PFSK-1 (cell line): ENCODE data around the gene CA14.

Source experiments
- POLR2AphosphoS5 ChIP-seq: IDR thresholded peaks from 2 replicates; pipeline ENCODE4 v1.6.1; 2012; ENCODE audit warnings: low read depth, mild to moderate bottlenecking, control low read depth, low read length, moderate library complexity
- TAF1 ChIP-seq: IDR thresholded peaks from 2 replicates; pipeline ENCODE4 v1.6.1; 2012; ENCODE audit warnings: low read length, control low read depth, borderline replicate concordance; ENCODE audit not compliant: insufficient read depth
- TF ChIP-seq, protein P1 (sequence below), 2 experiments: IDR thresholded peaks; 2 replicates each; pipeline versions ENCODE4 v1.6.1 to v1.8.0; 2011 to 2012; ENCODE audit warnings: low read depth in 2 of 2, low read length in 2 of 2, control low read depth in 1 of 2, inconsistent platforms in 1 of 2, mild to moderate bottlenecking in 1 of 2, moderate library complexity in 1 of 2; ENCODE audit not compliant: insufficient read depth in 1 of 2

GRCh38 chr1:150249936-150250335 lies 7.6 kb upstream of the CA14 start:
- TF ChIP-seq, protein P1, sequence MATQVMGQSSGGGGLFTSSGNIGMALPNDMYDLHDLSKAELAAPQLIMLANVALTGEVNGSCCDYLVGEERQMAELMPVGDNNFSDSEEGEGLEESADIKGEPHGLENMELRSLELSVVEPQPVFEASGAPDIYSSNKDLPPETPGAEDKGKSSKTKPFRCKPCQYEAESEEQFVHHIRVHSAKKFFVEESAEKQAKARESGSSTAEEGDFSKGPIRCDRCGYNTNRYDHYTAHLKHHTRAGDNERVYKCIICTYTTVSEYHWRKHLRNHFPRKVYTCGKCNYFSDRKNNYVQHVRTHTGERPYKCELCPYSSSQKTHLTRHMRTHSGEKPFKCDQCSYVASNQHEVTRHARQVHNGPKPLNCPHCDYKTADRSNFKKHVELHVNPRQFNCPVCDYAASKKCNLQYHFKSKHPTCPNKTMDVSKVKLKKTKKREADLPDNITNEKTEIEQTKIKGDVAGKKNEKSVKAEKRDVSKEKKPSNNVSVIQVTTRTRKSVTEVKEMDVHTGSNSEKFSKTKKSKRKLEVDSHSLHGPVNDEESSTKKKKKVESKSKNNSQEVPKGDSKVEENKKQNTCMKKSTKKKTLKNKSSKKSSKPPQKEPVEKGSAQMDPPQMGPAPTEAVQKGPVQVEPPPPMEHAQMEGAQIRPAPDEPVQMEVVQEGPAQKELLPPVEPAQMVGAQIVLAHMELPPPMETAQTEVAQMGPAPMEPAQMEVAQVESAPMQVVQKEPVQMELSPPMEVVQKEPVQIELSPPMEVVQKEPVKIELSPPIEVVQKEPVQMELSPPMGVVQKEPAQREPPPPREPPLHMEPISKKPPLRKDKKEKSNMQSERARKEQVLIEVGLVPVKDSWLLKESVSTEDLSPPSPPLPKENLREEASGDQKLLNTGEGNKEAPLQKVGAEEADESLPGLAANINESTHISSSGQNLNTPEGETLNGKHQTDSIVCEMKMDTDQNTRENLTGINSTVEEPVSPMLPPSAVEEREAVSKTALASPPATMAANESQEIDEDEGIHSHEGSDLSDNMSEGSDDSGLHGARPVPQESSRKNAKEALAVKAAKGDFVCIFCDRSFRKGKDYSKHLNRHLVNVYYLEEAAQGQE (IDR thresholded peaks at IDR 0.05; ENCODE audit: insufficient read depth in 1 of 2, low read depth in 2 of 2, low read length in 2 of 2): no peak
- TF ChIP-seq POLR2AphosphoS5 (no peak), TAF1 (no peak)
